HG03159 (cell line): ENCODE data around the gene MMP3.
A peak's percentile ranks its signal among the peaks of the same experiment; 100 is the strongest.

ENCODE experiments used
- ATAC-seq: cut with Tn5 transposase; IDR thresholded peaks from one replicate; pipeline ENCODE4 v1.9.1; 2021; ENCODE audit warnings: mild to moderate bottlenecking, moderate library complexity; ENCODE audit not compliant: unreplicated experiment

MMP3 gene

DNA sequence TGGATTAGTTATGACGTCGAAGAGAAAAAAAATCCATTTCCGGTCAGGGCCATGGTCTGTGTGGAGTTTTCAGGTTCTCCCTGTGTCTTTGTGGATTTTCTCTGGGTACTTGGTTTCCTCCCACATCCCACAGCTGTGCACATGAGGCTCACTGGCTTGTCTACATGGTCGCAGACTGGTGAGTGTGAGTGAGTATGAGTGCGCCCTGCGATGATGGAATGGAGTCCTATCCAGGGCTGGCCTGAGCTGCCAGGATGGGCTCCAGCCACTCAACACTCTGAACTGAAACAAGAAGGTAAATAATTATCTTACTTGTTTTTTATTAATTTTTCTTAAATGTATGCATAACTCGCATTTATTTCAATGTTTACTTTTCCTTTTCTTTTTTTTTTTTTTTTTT lies 10.8 kb downstream of the MMP3 start:
- ATAC-seq, result no peak

DNA sequence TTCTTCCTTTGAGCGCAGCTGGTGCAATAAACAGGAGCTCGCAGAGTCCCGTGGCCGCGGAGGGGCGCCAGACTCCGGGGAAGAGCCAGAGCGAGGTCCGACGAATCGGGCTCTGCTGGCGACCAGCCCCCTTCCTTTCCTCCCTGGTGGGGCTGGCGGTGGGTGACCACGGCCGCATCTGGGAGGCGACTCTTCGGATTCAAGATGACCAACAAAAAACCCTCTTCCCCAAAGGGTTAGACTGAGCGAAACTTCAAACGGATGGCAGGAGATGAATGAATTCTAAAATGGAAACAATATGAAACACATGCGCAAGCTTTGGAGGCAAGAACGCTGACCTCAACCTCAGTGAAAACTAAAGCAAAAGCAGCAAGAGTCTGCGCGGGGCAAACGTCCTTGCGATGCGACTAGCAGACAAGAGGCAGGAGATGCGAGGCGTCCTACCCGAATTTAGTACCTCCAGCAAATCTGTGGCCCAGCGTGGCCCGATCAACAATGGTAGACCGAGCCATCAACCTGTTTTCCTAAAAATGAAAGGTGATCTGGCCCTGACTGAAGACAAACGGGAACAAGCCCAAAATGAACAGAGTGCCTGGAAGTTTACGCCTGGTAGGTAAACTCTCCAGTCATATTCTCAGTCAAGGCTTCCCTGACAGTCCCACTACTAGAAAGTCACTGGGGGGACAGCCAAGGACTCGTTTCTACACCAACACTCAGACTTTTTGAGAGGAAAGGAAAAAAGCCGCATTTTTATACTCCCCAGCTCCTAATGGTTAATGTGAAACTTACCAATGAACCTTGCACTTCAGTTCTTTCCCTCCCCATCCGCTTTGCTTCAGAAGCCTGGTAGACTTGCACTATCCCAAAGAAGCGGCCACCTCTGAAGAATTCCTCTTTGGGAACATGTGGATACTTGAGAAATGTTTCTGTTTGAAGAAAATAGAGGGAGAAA lies 11.6 kb downstream of the MMP3 start:
- ATAC-seq, result no peak

DNA sequence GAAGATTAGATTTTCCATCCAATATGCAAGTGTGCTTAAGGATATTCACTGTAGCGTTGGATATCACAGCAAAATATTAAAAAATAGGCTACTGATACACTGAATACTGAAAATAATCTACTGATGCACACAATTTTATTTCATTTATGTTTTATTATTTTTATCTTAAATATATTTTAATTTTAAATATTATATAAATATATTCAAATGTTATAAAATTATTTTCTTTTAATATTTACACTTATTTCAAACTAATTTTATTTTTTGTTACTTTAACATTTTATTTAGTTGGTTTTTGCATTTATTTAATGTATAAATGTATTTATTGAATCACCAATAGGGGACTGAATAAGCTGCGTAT lies 12.3 kb downstream of the MMP3 start:
- no peak for ATAC-seq

DNA sequence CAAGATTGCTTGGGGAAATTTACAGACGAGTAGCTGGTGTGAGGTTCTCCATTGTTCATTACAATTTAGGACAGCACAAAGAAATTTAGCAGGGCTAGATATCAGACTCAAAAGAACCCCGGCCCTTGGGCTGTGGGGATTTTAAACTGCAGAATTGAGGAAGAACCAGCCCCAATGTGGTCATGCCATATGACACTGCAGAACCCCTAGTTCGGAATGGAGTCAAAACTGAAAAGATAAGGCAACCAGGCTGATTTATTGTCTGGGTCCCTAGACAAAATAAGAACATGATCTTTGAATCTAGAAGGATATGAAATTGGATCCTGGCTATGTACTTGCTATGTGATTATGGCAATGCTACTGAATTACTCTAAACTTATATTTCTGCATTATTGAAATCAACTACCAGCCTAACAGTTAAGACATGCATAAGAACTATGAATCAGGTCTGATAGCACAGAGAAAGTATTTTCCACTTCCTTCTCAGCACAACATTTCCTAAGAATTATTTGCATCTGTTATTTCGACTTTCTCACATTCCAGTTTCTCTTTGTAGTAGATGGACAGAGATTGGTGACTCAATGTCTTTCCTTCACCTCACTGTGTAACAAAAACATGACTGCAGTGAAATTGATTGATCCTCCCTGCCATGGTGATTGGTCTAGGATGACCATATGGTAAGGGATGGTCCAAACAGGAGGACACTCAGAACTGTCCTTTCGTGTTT lies 13.2 kb downstream of the MMP3 start:
- ATAC-seq, result no peak

DNA sequence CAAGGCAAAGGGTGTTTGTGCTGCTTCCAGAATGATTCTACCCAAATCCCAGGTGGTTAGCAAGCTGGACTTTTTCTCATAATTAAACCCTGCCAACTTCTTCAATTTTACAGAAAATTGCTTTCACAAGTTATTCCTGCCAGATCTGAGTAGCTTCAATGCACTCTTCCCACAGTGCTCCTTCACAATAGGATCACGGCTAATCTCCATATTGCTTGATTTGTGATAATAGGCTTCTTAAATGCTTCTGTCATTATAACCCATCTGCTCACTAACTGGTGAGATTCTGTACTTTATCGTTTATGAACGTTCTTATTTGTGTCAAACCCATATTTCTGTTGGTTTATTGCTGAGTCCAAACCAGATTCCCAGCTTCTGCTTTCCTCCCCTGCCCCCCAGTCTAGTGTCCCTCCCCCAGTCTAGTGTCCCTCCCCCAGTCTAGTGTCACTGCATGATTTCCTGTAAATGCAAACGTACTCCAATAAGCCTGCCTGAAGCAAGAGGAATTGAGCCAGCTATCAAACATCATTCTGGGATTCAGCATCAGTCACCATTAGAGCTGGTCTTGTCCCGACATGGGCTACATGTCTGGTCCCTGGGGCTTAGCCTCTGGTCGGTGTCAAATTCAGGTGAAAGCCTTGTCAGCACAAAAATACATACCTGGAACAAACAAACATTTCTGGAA lies 14.0 kb downstream of the MMP3 start:
- no peak for ATAC-seq

DNA sequence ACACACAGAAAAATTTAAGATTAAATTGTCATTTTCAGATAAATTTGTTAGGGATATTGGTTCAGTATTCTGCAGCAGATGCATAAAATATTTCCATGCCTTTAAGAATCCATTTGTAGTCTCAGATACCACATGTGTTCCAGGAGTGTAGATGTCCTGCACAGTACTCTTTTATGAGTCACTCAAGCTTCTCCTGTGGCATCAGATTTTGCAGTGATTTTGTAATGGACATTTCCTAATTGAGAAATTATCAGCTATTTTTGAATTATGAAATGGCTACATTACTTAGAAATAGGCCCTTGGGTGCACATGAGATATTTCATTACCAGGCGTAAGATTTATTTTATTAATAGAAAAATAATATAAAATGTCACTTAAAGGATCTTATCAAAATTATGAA lies 18.9 kb downstream of the MMP3 start:
- no peak for ATAC-seq

DNA sequence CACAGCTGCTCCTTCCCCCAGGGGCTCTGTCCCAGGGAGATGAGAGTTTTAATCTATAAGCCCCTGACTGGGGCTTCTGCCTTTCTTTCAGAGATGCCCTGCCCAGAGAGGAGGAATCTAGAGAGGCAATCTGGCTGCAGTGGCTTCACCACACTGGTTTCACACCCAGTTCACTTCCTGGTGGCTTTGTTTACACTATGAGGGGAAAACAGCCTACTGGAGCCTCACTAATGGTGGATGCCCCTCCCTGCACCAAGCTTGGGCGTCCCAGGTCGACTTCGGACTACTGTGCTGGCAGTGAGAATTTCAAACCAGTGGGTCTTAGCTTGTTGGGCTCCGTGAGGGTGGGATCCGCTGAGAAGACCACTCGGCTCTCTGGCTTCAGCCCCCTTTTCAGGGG lies 23.9 kb downstream of the MMP3 start:
- no peak for ATAC-seq

DNA sequence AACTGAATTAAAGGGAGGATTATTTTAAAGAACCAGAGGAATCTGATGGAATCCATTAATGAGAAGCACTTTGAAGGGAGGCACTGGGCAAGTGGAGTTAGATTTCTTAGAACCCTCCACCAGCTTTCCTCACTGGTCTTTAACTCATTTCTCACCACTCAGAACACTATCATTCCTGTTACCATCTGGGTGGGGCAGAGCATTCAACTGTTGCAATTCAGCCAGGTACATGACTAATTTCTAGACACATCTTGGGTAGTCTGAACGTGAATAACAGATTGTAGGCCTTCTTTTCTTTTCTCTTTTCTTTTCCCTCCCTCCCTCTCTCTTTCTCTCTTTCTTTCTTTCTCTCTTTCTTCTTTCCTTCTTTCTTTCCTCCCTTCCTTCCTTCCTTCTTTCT lies 29.9 kb downstream of the MMP3 start:
- ATAC-seq, result no peak

DNA sequence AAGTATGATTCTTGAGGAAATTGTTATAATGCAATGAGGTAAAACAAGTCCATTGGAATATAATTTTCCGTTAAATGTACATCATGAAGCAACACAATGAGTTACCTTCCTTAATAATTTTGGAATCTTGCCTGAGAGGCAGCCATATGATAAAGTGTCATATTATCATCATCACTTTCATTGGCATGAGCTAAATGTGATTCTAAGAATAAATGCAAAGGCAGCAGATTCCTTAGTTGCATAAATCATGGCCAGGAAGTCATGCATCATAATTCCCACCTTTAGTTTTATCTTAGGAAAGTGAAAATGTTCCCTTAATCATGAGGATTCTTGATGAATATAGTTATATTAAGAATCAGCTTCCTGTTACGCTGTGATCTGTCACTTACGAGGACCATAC lies 31.2 kb downstream of the MMP3 start:
- no peak for ATAC-seq

DNA sequence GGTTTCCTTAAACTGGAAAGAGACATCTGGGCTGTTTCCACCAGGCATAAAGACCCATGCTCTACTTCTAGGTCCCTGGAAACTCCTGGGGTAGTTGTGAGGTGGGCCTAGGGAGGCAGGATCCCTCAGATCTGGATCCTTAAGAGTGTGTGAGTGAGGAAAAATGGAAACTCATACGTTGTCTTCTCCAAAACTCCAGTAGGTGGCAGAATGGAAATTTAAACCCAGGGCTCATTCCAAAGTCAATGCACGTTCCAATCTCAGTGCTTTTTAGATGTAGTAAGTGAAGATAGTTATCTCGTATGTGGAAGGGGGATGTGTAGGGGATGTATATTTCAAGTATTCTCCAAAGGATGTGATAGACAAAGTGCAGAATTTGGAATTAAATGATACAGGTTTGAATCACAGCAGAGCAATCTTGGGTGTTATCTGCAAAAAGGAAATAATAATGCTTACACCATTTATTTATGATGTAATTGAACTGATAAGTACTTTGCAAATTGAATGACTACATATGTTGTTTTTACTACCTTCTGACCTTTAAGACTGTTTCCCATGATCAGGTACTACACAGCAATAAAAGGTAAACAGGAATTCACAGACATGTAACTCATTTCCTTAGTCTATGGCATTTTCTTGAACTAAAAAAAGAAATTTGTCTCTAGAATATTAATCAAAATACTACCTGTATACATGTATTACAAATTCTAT lies 32.3 kb downstream of the MMP3 start:
- ATAC-seq, result no peak

DNA sequence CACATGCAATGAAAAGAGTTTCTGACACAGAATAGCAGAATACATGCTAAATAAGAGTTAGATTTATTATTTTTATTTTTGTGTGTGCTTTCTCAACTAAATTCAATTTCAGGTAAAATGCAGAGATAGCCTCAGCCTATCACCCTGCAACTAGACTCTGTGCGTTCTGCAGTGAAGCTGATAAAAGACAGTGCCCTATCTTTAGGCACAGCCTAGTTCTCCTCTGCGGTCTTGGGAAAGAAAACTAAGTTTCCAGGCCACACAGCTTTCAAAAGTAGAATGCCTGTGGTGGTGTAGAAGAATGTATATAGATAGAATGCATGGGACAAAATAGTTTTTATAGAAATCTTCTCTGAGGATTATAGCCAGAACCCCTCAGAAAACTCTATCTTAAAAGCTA lies 33.4 kb downstream of the MMP3 start:
- no peak for ATAC-seq

DNA sequence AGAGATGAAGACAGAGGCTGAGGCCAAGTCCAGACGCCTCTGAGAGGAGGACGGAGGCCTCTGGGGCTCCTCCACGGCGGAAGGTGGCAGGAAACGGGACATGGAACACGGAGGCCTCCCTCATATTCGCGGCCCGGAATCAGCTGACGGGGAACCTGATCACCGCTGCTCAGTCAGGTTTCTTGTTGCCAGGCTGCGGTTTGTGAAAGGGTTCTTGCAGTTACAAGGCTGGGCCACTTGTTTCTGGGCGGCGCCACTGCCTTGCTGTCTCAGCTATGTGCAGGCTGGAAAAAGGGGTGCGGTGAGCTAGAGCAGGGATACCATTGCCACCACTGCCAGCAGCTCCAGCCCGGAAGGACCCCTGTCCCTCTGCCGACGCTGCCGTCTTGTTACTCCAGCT lies 35.5 kb downstream of the MMP3 start:
- no peak for ATAC-seq

DNA sequence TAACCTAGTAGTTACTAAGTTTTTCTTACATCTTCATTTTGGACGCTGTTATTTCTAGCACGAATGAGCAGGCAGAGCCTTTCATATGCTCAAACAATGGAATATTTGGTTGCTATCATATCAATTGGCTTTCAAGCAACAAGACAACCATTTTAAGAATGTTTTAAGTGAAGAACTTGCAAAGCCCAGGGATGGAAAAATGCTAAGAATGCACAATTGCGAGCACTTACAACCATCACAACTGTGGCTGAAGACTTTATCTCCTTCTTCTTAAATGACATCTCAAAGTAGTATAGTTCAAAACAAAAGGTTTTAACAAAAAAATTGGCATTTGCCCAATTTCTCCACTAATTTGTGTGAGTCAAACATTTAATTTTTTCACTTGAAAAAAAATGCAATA lies 37.1 kb downstream of the MMP3 start:
- ATAC-seq, result no peak

DNA sequence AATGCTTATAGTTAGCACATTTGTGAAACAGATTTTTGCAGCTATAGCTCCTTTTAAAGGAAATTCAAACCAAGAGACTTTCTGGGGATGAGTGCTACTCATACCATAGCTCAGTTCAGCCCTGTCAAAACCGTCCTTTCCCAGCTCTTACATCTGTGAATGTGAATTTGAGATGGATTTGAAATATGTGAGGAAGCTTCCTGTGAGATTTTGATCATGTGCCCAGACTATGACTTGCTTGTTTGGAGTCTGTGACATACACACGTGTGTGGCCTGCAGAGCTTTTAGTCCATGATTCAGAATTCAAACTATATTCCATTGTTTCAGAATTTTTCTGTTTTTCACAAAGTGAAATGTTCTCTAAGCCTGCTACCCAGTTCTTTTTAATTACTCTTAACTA lies 41.1 kb downstream of the MMP3 start:
- ATAC-seq, result no peak

DNA sequence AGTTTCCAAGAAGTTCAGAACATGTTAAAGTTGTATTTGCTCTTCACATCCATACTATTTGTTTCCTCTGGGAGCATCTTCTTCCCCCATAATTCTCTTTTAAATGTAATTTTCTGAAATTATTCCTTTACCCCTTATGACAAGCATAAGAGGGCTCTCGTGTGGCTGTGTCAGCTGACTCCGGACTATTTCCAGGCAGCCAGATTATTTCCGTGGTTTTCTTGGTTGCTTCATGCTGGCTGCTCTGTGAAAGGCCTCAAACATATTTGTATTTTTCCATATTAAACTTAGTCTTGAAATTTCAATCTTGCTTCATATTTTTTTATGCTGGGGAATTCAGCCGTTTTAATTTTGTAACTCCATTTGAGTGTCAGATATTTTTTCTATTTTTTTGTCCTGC lies 42.6 kb downstream of the MMP3 start:
- no peak for ATAC-seq

DNA sequence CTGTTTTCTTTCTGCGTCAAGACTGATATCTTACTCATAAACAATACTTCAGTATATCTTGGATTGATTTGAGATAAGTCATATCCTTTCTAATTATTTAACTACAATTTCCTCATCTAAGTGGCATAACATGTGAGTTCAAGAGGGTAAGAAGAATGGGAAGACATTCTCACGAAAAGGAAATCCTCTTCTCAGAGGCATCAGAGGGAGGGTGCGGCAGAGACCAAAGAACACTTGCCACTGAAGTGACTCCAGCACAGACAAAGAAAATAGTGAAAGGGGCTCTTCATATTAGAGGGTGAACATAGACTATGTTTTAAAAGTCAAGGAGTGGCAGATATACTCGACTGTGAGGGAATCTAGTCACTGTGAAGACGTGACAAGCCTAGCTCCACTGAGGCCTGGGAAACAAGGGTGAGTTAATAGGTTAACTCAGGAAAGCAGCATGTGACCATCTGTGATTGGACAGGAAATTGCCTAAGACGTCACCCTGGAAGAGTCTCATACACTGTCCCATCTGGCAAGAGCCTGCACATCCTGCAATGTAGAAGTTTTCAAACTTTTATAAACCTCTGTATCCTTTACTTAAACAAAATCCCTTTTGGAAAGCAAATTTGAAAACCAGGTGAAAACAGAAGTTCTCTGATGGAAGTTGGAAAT lies 43.6 kb downstream of the MMP3 start:
- ATAC-seq, result no peak

DNA sequence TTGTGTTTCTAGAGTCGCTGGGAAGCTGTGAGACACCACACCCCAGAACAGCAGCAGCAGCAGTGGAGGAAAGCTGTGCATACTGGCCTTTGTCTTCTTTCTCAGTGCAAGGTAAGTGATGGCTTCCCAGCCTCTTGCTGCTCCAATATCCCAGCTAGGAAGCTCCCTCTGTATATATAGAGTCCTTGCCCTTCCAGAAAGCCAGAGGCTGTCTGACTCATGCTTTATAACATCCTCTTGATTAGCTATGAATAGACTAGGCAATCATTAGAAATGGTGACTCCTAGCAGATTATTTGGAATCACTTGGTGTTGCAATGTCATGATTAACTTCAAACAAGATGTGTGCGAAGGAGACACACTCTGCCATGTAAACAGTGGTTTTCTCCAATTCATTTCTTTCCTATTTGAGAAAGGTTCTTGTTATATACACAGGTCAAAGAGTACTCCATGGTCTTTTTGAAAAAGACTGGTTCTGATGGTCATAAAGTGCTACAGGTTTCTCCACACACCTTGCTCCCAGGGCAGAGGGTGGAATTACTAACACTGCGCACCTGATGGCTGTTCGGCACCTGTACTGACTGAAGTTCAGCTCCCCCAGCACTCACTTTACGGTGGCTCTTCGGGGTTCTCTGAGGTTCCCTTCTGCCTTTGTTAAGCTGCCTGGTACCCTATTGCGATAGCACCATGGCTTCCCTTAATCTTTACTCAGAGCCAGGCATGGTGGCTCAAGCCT lies 45.2 kb downstream of the MMP3 start, which contains the start of gene MMP1:
TSS of gene MMP1 (minus strand) at position 149 of the 735 bp plus-strand sequence. CDS start at position 81, 68 bp downstream.
- ATAC-seq, result no peak

DNA sequence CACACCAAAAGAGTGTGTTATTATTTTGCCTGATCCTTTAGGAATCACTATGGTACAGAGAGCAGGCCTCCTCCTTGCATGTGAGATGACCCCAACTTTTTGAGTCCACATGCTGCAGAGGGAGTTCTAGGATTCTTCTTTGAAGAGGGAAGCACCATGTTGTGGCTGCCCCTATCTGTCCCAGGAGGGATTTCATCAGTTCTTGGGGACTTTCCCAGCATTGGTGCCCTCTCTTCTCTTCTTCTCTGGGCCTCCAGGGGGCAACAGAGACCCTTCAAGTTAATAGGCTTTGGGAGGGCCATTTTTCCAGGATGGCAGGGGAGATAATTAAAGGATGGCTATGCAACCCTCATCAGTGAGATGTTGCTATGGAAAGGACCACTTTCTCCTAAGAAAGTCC lies 49.0 kb downstream of the MMP3 start:
- ATAC-seq, result peak; percentile 98

DNA sequence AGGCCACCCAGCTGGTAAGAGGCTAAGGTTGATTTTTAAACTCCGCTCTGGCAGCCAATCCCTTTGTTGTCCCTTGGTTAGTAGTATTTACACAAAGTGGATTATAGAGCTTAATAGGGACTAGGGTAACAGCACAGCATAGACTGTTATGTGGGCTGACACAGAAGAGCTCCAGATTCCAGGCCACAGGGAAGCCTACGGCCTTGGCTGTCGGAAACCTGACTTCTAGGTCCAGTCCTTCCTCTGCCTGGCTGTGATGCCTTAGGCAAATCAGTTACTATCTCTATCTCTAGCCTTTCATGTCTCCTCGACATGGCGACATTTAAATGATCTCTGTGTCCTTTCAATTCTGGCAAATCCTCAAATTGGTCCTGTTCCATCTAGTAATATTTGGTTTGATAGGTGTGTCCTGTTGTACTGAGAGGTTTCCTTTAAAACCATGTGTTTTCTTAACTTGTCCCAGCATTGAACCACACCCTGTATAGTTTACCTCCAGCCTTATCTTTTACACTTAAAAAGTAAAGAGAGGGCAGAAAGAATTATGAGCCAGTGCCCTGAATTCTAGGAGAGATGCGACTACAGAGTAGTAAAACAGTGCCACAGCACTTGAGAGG lies 49.6 kb downstream of the MMP3 start:
- no peak for ATAC-seq
